DOHH2 (cell line): ENCODE data around the gene PTPRK.

ENCODE experiments used
- H3F3A ChIP-seq: fragments of 200-600 bp; sonication (generic), shearing (Covaris generic); 2 replicates; pipeline ENCODE4 v1.6.0; 2016; ENCODE audit warnings: antibody characterized with exemption, mild to moderate bottlenecking; ENCODE audit not compliant: control insufficient read depth, insufficient read depth
- H3K27ac ChIP-seq: fragments of 200-600 bp; sonication (generic); 2 replicates; pipeline ENCODE4 v1.5.1; 2014; ENCODE audit warnings: low read depth, mild to moderate bottlenecking, low read length, moderate library complexity
- H3K27me3 ChIP-seq: fragments of 200-600 bp; sonication (generic); 2 replicates; pipeline ENCODE4 v1.6.1; 2014; ENCODE audit warnings: mild to moderate bottlenecking, low read length, mixed read lengths; ENCODE audit not compliant: control insufficient read depth
- H3K36me3 ChIP-seq: fragments of 200-600 bp; sonication (generic); 2 replicates; pipeline ENCODE4 v1.6.1; 2014; ENCODE audit warnings: mild to moderate bottlenecking, low read length, moderate library complexity, mixed read lengths; ENCODE audit not compliant: control insufficient read depth
- H3K4me1 ChIP-seq: fragments of 200-600 bp; sonication (generic); 2 replicates; pipeline ENCODE4 v1.6.1; 2014; ENCODE audit warnings: mild to moderate bottlenecking, low read length, mixed read lengths; ENCODE audit not compliant: control insufficient read depth
- H3K4me2 ChIP-seq: fragments of 200-600 bp; sonication (generic); 2 replicates; pipeline ENCODE4 v1.6.0; 2014; ENCODE audit warnings: mild to moderate bottlenecking, low read length, moderate library complexity
- H3K4me3 ChIP-seq: fragments of 200-600 bp; sonication (generic); 2 replicates; pipeline ENCODE4 v1.5.1; 2014; ENCODE audit warnings: mild to moderate bottlenecking, low read length, mixed read lengths
- H3K79me2 ChIP-seq: fragments of 200-600 bp; sonication (generic); 2 replicates; pipeline ENCODE4 v1.6.1; 2014; ENCODE audit warnings: mild to moderate bottlenecking, low read length, mixed read lengths; ENCODE audit not compliant: control insufficient read depth
- H3K9me2 ChIP-seq: fragments of 200-600 bp; sonication (generic); replicated peaks from 2 replicates; pipeline ENCODE4 v1.6.1; 2014; ENCODE audit warnings: mild to moderate bottlenecking, low read length, mixed read lengths; ENCODE audit not compliant: control insufficient read depth
- H3K9me3 ChIP-seq: fragments of 200-600 bp; sonication (generic); 2 replicates; pipeline ENCODE4 v1.6.1; 2014; ENCODE audit warnings: antibody characterized with exemption, low read length, mixed read lengths; ENCODE audit not compliant: control insufficient read depth, insufficient read depth
- H4K20me1 ChIP-seq: fragments of 200-600 bp; sonication (generic); 2 replicates; pipeline ENCODE4 v1.6.0; 2014; ENCODE audit warnings: low read depth, mild to moderate bottlenecking, antibody characterized with exemption, low read length, moderate library complexity; ENCODE audit not compliant: control insufficient read depth, insufficient read depth
- CTCF ChIP-seq: fragments of 200-600 bp; sonication (generic); IDR thresholded peaks from one replicate; pipeline ENCODE4 v1.5.1; 2014; ENCODE audit warnings: antibody characterized with exemption, mild to moderate bottlenecking, low read depth, low read length; ENCODE audit not compliant: poor library complexity, severe bottlenecking
- EZH2phosphoT487 ChIP-seq: fragments of 200-600 bp; sonication (generic); IDR thresholded peaks from 2 replicates; pipeline ENCODE4 v1.6.1; 2017; ENCODE audit warnings: borderline replicate concordance, mild to moderate bottlenecking, antibody characterized with exemption, low read length, moderate library complexity, mixed read lengths

Gene PTPRK

GRCh38 chr6:128114164-128114563, 406.2 kb downstream of the PTPRK start:
- no peak overlapping the region for H3K4me3 ChIP-seq
- H3F3A ChIP-seq: no peaks in the 10 kb centered on the region
- H3K36me3 ChIP-seq: no peaks in the 10 kb centered on the region
- TF ChIP-seq EZH2phosphoT487 (no peak), CTCF (no peak)
- H3K27ac ChIP-seq: no peak overlapping the region
- H3K4me2 ChIP-seq: no peak overlapping the region
- H3K79me2 ChIP-seq: no peaks in the 10 kb centered on the region
- H3K4me1 ChIP-seq: no peaks in the 10 kb centered on the region
- H4K20me1 ChIP-seq: no peaks in the 10 kb centered on the region
- no peaks in the 10 kb centered on the region for H3K27me3 ChIP-seq
- H3K9me2 ChIP-seq: no peaks in the 10 kb centered on the region
- no peaks in the 10 kb centered on the region for H3K9me3 ChIP-seq

GRCh38 chr6:128112494-128112893, 407.9 kb downstream of the PTPRK start:
- Histone ChIP-seq H3K27me3 (no peaks in the 10 kb centered on the region), H3K36me3 (no peaks in the 10 kb centered on the region), H3K9me3 (no peaks in the 10 kb centered on the region), H3K27ac (no peak overlapping the region), H3K79me2 (no peaks in the 10 kb centered on the region), H3K9me2 (no peaks in the 10 kb centered on the region), H4K20me1 (no peaks in the 10 kb centered on the region), H3F3A (no peaks in the 10 kb centered on the region), H3K4me1 (no peaks in the 10 kb centered on the region), H3K4me2 (no peak overlapping the region), H3K4me3 (no peak overlapping the region)
- TF ChIP-seq CTCF: no peak
- no peak for TF ChIP-seq EZH2phosphoT487

GRCh38 chr6:128111096-128111495, 409.3 kb downstream of the PTPRK start:
- TF ChIP-seq CTCF: no peak
- TF ChIP-seq EZH2phosphoT487: no peak

GRCh38 chr6:128107682-128108081, 412.7 kb downstream of the PTPRK start:
- no peaks in the 10 kb centered on the region for H4K20me1 ChIP-seq
- H3K4me3 ChIP-seq: no peak overlapping the region
- H3K4me2 ChIP-seq: no peak overlapping the region
- no peaks in the 10 kb centered on the region for H3K27me3 ChIP-seq
- no peak for TF ChIP-seq CTCF
- TF ChIP-seq EZH2phosphoT487: no peak
- H3K79me2 ChIP-seq: no peaks in the 10 kb centered on the region
- H3K9me3 ChIP-seq: no peaks in the 10 kb centered on the region
- no peak overlapping the region for H3K27ac ChIP-seq
- H3K36me3 ChIP-seq: no peaks in the 10 kb centered on the region
- H3K4me1 ChIP-seq: no peaks in the 10 kb centered on the region
- H3F3A ChIP-seq: no peaks in the 10 kb centered on the region
- no peaks in the 10 kb centered on the region for H3K9me2 ChIP-seq

More at GRCh38 chr6:128111096-128111495, 409.3 kb downstream of the PTPRK start:
- Histone ChIP-seq H3K79me2 (no peaks in the 10 kb centered on the region), H3K9me2 (no peaks in the 10 kb centered on the region), H3K4me2 (no peak overlapping the region), H3K36me3 (no peaks in the 10 kb centered on the region), H3K4me1 (no peaks in the 10 kb centered on the region), H3K27ac (no peak overlapping the region), H3K4me3 (no peak overlapping the region), H4K20me1 (no peaks in the 10 kb centered on the region), H3F3A (no peaks in the 10 kb centered on the region), H3K27me3 (no peaks in the 10 kb centered on the region), H3K9me3 (no peaks in the 10 kb centered on the region)
